SKM-1 (cell line): ENCODE measurements around the gene MRPL2.

Experiments used
- DNase-seq: peaks from one replicate; lab custom pipeline; 2025; ENCODE audit not compliant: unreplicated experiment; lab: John Stamatoyannopoulos, UW

MRPL2 gene

DNA sequence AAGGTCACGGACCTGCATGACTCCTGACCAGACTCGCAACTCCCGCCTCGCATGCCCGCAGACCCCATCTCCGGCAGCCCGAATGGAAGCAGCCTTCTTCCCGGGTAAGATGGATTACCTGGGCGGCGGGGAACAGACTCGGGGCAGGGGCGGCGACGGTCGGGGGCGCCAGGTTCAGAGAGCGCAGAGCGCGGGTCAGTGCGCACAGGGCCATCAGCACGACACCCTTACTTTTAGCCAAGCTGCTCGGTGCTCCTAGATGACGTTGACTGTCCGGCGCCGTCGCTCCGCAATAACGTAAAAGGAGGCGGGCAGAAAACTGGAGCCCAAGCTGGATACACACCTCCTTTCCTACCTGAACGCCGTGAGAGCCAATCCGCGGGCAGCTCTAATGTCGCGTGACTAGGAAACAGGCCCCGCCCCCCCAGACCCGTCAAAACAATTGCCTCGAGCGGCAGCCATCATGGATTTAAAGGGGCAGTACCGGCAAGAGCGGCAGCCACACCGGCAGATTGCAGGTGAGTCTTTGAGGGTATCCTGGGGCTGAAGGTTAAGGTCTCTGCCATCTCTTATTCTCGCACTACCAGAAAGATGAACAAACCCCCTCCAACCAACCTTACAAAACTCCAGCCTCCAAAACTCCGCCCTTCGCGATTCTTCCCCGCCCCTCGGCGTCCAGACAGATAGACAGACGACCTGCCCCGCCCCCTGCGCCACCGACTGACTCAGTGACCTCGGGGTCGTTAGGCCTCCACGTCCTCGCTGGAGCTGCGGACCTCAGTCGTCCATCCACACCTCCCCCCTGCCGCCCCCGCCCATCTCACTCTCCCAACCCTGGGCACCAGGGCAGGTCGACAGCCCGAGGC is at the start of gene MRPL2, which contains the start of gene KLC4:
TSS of gene MRPL2 (minus strand) at position 267 of the 866 bp plus-strand sequence. CDS start at position 214, 53 bp downstream.
TSS of gene KLC4 (plus strand) at position 464 of the 866 bp plus-strand sequence. CDS start 1,705 bp downstream, outside the sequence.
- peak; percentile 99 for DNase-seq

DNA sequence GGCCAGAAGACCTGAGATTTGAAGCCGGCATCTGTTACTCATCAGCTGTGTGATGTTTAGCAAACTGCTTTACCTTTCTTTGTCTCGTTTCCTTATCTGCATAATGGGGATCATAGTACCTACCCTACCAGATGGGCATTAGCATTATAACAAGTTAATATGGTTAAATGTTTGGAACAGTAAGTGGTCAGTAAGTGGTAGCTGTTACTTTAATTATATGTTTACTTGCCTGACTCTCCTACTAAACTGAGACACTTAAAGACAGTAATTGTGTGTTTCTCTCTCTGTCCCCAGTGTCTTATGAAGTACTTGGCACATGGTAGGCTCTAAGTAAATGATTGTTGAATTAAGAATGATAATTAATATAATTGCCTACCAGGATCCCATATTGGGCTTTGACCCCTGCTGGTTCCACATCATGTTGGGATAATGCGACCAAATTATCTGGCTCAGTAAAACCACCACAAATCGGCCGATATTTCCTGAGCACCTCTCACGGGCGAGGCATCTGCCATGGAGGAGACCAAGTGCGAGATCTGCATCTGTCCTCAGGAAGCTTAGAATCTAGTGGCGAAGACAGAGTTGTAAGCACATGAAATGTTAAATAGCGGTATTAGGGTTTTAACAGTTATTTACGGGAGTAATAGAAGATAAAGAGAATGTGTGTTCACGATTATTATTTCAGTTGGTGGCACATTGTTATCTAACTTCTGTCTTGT is 48.3 kb upstream of the MRPL2 start:
- DNase-seq = no peak

DNA sequence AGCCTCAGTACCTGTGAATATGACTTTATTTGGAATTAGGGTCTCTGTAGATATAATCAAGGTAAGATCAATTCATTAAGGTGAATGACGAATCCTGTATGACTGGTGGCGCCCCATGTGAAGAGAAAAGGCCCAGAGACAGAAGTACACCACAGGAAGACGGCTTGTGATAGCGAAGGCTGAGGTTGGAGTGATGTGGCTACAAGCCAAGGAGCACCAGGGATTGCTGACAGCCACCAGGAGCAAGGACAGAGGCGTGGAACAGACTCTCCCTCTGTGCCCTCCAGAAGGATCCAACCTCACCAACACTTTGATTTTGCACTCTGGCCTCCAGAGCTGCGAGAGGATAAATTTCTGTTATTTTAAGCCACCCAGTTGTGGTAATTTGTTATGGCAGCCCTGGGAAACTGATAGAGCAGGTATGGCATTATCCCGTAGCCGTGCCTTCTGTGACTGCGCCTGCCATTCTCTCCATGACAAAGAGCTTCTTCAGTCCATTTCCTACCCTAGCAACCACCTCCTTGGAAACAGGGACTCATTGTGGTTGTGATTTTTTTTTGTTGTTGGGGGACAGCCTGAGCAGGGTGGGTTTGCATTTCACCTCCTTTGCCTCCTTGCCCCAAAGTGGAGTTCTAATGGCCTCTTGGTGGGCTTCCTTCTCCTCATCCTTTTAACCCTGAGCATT is 46.4 kb upstream of the MRPL2 start:
- no peak for DNase-seq

- no peak for DNase-seq
Observed at GRCh38 chr6:43103253-43103876, 44.1 kb upstream of the MRPL2 start.

- no peak for DNase-seq
Observed at GRCh38 chr6:43101497-43101896, 42.3 kb upstream of the MRPL2 start.

- DNase-seq = no peak
Observed at GRCh38 chr6:43097502-43097901, 38.3 kb upstream of the MRPL2 start.

DNA sequence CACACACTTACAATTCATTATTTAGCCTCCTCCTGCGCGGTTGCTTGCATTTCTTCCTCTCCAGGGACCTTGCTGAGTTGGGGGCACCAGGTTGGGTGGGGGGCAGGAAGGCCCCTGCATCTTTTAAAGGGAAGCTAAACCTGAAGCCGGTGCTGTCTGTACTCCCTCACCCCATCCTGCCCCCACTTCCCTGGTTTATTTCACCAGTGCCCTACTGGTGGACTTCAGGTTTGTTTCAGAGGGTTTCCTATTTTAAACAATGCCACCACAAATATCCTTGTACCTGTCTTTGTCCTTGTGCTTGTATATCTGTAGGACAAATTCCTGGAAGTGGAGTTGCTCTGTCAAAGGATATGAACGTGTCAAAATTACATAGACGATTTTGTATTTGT is 37.9 kb upstream of the MRPL2 start:
- no peak for DNase-seq

DNA sequence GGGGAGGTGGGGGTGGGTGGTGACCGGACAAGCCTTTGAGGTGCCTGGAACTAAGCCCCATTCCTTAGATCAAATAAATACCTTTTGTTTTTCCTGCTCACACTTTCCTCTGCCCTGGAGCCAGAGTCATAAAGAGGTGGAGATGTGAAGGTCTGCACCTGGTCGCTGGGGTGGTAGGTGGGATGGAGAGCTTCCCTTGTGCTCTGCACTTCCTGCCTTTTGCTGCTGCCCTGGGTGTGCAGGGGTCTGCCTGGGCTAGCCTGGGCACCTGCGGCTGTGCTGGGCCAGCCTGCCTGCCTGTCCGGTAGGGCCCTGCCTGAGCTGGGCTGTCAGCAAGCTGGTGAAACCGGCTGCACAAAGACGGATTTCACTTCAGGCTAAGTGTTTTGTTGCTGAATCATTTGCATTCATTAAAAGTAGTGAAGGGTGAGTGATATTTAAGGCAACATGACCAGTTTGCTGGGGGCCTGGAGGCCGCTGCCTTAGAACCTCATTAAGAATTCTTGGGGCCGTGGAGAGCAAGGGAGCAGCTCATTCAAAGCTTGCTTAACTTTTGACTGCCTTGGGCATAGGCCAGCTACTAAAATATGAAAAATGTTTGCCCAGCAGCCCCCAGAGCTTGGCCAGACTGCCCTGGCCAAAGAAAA is 37.3 kb upstream of the MRPL2 start:
- no peak for DNase-seq

- DNase-seq = no peak
Observed at GRCh38 chr6:43095939-43096338, 36.7 kb upstream of the MRPL2 start.

- DNase-seq = no peak
Observed at GRCh38 chr6:43093436-43094289, 34.4 kb upstream of the MRPL2 start.

DNA sequence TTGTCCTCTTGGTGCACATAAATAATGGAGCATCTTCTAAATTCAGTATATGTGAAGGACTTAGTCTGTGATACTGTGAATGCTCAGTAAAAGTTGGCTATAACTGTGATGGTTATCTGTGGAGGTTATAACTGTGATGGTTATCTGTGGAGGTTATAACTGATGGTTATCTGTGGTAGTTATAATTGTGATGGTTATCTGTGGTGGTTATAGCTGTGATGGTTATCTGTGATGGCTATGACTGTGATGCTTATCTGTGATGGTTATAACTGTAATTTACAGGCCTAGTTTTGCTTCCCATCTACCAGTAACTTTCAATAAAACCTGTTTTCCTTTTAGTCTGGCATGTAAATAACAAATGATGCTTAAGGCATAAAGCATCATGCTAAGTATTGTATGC is 33.4 kb upstream of the MRPL2 start:
- no peak for DNase-seq

- DNase-seq = no peak
Observed at GRCh38 chr6:43091436-43091991, 32.3 kb upstream of the MRPL2 start.

GRCh38 chr6:43091020-43091419 is 31.8 kb upstream of the MRPL2 start:
- DNase-seq = no peak

DNA sequence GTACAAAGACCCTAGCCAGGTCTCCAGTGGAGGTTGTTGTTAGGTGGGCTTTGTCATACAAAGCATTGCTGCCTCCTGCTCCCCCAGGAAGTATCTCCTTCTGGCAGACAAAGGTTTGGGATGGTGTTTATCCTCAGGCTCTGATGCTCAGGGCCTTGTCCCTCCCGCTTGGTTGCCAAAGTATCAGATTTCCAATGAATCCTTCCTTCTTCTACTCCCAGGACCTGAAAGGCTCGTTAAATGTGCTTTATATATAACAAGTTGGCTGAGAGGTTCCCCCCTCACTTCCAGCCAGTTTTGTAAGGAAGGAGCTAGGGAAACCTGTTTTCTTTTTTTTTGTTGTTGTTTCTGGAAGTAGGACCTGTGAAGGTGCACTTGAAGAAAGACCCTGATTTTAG is 31.3 kb upstream of the MRPL2 start:
- no peak for DNase-seq

DNA sequence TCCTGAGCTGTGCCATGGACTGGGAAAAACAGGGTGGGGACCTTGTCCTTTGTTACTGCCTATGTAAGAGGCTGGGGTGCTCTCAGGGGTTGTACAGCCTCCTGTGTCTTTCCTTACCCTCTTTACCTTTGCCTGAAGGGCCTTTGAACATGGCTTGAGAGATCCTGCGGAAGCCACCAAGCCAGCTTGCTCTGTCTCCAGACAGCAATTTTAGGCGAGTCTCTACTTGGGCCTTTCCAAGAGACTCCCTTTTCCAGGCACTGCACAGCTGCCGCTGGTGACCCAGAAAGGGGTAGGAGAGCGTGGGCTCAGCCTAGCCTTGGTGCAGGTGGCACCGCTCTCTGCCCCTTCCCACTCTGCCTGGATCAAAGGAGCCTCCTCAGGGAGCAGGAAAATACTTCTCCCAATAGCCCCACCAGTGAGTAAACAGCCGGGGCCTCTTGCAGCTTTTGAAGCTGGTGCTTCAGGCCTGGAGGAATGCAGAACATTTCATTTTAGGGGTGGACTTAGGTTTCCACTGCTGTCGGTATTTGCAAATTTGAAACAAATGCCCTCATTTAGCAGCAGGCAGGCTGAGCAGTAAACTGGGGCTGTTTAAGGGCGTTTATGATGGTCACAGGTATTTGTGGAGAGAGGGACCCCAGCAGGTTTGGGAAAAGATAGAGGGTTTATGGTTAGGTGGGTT is 30.8 kb upstream of the MRPL2 start:
- no peak for DNase-seq

DNA sequence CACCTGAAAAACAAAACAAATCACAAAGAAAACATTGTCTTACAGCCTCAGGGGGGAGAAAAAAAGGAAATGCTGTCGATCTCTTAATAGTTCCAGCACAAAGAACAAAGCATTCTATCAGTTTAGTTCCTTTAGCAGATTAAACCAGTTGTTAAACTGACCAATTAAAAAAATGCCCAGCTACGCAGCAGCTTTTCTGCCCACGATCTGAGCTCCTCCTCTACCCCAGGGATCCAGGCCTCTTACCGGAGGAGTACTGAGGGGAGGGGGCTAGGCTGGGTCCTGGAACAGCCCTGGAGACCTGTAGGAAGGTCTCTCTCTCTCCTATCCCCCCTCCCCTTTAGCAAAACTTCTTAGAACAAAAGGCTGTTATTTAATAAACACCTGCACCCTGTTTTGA is 30.2 kb upstream of the MRPL2 start:
- no peak for DNase-seq

GRCh38 chr6:43088654-43089056 is 29.4 kb upstream of the MRPL2 start:
- no peak for DNase-seq

GRCh38 chr6:43086022-43086658 is 26.9 kb upstream of the MRPL2 start:
- DNase-seq = no peak
